GM18499 (cell line): Measurements from ENCODE around the gene HECTD2.
"Not testable (repeated sequence)": the region's sequence is repeated elsewhere in the genome, so short reads cannot be mapped to it uniquely, and the experiment has no call there.

Experiments used
- ATAC-seq: cut with Tn5 transposase; IDR thresholded peaks from one replicate; pipeline ENCODE4 v1.9.1; 2021; ENCODE audit warnings: moderate number of reproducible peaks; ENCODE audit not compliant: insufficient read depth, unreplicated experiment

HECTD2 gene

DNA sequence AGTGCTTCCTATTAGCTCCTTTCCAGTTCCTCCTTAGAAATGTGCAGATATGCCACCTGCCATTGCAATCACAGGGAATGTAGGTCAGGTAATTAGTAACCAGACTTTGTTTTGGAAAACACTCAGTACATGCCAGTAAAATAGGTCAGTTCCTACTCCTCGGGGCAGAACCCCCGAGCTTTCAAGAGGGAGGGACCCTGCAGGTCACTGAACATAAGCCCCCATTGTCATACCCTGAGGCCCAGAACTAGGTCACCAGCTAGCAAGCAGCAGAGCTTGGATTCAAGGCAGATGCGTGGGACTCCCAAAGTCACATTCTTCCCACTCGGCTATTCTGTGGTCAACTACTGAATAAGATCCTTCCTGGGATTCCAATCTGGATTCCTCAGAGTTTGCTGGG lies 117.9 kb downstream of the HECTD2 start:
- no peak for ATAC-seq

DNA sequence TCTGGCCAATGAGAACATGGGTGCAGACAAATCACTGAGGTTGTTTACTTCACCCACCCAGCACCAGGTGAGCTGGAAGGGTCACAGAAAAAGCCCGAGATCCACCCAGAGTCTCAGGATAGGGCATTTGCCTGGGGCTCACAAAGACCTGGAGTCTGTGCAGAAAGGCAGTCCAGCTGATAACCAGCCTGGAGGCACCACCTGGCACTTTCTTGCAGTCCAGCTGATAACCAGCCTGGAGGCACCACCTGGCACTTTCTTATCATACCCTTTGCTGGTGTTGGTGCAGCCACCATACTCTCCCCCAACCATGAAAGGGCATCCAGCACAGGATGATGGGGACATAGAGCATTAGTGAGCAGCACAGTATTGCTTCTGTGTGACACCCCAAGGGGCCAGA lies 118.6 kb downstream of the HECTD2 start:
- no peak for ATAC-seq

DNA sequence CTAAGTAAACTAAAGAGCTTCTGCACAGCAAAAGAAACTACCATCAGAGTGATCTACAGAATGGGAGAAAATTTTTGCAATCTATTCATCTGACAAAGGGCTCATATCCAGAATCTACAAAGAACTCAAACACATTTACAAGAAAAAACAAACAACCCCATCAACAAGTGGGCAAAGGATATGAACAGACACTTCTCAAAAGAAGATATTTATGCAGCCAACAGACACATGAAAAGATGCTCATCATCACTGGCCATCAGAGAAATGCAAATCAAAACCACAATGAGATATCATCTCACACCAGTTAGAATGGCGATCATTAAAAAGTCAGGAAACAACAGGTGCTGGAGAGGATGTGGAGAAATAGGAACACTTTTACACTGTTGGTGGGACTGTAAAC lies 124.6 kb downstream of the HECTD2 start:
- ATAC-seq = not testable (repeated sequence)

DNA sequence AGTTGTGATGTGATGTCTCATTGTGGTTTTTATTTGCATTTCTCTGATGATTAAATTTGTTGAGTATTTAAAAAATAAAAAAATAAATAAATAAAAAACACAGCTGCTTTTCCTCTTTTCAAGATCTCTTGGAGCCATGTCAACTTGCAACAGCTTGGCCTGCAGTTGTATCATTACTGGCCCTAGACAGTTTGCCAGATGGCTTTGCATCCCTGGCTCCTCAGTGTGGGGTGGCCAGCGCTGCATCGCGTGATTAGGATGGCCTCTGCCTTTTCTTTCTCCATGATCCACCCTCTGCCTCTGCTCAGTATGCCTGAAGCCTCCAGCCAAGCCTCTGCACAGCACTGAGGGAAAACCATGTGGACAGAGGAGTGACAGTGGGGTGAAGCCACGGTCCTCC lies 126.0 kb downstream of the HECTD2 start:
- no peak for ATAC-seq

GRCh38 chr10:91536733-91537132 lies 126.6 kb downstream of the HECTD2 start:
- ATAC-seq = no peak

GRCh38 chr10:91537614-91538383 lies 127.7 kb downstream of the HECTD2 start:
- no peak for ATAC-seq

GRCh38 chr10:91539930-91540329 lies 129.8 kb downstream of the HECTD2 start:
- no peak for ATAC-seq

GRCh38 chr10:91540733-91541132 lies 130.6 kb downstream of the HECTD2 start:
- ATAC-seq = no peak

GRCh38 chr10:91541481-91541880 lies 131.3 kb downstream of the HECTD2 start:
- no peak for ATAC-seq

- no peak for ATAC-seq
Observed at GRCh38 chr10:91545384-91545783, 135.2 kb downstream of the HECTD2 start.

- ATAC-seq = no peak
Observed at GRCh38 chr10:91545838-91546237, 135.7 kb downstream of the HECTD2 start.

GRCh38 chr10:91549262-91549661 lies 139.1 kb downstream of the HECTD2 start:
- no peak for ATAC-seq

DNA sequence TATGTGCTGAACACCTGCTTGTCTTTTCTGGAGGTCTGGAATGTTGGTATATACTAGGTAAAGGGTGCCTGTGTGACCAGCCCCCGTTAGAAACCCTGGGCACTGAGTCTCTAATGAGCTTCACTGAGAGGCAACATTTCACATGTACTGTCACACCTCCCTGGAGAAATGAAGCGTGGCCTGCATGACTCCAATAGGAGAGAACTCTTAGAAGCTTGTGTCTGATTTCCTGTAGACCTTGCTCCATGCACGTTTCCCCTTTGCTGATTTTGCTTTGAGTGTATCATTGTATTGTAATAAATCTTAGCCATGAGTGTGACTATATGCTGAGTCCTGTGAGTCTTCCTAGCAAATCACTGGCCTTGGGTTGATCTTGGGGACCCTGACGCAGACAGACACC lies 139.9 kb downstream of the HECTD2 start:
- no peak for ATAC-seq

DNA sequence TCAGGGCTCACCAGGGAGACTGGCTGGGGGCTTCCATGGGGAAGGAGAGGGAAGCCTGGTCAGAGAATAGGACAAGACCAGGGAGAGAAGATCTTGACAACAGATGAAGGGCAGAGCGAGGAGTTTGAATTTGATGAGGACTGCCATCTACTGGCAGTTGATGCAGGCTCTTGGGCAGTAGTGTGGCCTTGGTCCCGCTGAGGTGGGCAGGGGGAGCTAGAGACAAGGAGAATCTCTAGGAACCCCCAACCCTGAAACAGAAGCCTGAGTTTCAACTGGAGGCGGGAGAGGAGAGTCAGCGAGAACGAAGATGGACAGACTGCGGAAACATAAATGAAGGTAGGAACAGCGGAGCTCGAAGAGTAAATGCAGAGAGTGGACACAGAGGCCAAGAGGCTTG lies 141.7 kb downstream of the HECTD2 start:
- no peak for ATAC-seq

GRCh38 chr10:91552274-91553095 lies 142.3 kb downstream of the HECTD2 start:
- no peak for ATAC-seq

- ATAC-seq = no peak
Observed at GRCh38 chr10:91555455-91555854, 145.3 kb downstream of the HECTD2 start.

DNA sequence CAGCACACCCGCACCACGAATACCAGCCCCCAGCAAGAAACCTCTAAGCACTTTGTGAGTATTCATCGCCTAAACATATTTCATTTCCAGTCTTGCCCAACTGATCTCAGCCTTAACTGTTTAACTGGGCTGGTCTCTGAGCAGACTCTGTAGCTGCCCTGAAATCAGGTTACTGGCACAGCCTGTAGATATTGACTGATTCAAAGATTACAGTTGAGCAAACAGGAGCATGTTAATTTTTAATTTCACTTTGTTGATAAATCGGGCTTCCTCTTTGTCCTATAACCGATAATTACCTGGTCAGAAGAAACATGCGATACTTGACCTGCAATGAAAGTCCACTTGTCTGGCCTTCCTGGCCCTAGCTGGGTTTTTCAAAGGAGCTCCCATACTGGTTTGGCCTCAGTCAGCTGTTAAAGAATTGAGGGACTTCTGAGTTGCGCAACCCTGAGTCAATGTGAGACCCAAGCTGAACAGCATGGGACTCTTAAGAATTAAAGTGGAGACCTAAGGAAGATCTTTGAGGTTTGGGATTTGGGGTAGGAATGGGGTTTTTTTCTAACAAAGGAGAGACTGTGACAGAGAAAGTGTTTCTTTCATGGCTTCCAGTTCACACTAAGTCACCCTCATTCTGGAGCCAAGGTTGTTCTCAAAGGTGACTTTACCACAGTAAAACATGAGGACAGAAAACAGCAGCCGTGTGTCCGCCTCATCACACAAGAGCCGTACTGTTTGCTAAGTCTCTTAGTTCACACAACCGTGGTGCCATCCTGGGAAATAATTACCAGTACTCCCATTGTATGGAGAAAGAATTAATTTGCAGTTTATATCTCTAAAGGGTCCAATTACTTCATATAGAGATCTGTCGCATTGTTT lies 146.8 kb downstream of the HECTD2 start:
- no peak for ATAC-seq

DNA sequence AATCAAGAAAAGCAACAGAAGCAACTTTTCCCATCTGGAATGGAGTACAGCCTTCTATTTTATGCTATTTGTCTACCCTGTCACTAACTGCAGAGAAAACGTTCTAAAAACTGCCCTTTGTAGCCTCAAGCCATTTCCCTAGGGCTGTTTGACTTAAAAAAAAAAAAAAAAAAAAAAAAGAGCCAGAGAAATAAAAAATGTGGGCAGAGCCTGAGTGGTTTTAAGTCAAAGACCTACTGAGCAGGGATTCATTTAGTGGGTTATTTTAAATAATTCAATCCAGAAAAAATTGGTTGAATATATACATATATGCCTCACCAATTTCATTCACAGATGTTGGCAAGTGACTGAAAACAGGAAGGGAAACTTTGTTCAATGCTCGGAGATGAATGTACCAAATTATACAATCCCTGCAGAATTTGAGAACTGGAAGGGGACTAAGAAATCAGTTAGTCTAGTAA lies 147.5 kb downstream of the HECTD2 start:
- ATAC-seq = no peak

- no peak for ATAC-seq
Observed at GRCh38 chr10:91558473-91558872, 148.3 kb downstream of the HECTD2 start.

DNA sequence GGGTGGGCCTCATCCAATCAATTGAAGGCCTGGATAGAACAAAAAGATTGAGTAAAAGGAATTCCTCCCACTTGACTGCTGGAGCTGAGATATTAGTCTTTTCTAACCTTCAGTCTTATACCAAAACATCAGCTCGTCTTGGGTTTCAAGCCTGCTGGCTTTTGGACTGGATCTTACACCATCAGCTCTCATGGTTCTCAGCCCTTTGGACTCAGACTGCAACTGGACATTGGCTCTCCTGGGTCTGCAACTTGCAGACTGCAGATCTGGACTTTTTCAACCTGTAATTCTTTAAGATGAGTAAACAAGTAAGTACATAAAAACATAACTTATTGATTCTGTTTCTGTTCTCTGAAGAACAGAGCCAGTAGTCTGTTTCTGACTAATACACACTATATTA lies 149.0 kb downstream of the HECTD2 start:
- no peak for ATAC-seq

GRCh38 chr10:91559750-91560149 lies 149.6 kb downstream of the HECTD2 start:
- no peak for ATAC-seq
